Measurements from ENCODE around the gene ARHGEF3.
"Not testable (repeated sequence)": the region's sequence is repeated elsewhere in the genome, so short reads cannot be mapped to it uniquely, and the experiment has no call there.

ARHGEF3 gene

DNA sequence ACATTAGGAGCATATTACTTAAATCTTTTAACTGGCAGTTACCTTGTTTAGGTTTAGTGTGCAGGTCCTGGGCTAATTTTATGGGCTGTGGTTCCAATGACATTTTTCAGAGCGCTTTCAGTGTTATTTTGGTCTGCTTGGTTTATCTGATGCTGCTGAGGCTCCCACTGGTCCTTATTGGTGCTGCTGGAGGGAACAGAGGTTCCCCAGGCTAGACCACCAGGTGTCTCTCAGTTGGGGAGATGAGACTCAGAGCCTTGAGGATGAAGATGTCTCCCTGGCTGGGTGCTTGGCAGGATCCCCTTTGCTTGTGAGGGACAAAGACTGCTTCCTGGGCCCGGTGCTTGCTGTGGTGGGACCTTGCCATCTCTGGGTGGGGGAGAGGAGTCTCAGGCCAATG lies 90.4 kb downstream of the ARHGEF3 start:
- no peak for DNase-seq

DNA sequence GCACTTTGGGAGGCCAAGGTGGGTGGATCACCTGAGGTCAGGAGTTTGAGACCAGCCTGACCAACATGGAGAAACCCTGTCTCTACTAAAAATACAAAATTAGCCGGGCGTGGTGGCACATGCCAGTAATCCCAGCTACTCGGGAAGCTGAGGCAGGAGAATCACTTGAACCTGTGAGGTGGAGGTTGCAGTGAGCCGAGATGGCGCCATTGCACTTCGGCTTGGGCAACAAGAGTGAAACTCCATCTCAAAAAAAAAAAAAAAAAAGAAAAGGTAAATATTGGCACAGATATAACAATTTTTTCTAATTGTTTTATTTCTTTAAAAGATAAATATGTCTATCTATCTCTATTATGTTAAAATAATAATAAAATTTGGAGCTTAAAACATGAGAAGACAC lies 94.3 kb downstream of the ARHGEF3 start:
- peak in 2 of 6 experiments; percentile 3 to 17 for DNase-seq

DNA sequence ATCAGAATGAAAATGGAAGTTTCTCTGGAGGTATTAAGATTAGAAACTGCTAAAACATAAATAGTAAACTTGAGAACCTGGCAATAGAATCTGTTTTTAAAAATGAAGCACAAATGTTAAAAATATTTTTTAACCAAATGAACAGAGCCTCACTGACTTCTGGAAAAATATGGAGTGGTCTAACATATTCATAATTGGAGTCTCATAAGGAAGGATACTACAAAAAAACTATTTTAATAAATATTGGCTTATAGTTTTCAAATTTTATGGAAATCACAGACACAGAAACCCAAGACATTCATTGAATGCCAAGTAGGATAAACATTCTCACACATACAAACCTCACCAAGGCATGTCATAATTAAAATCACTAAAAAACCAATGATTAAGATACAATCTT lies 95.1 kb downstream of the ARHGEF3 start:
- no peak for DNase-seq

DNA sequence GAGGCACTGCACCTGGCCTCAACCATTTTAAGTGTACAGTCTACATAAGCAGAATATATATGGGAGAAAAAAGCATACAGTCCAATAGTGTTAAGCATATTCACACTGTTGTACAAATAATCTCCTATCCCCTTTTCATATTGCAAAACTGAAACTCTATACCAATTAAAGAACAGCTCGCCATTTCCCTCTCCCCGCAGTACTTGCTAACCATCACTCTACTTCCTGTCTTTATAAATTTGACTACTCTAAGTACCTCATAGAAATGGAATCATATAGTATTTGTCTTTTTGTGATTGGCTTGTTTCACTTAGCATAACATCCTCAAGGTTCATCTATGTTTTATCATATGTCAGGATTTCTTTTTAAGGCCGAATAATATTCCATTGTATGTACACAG lies 97.0 kb downstream of the ARHGEF3 start:
- DNase-seq: no peak

DNA sequence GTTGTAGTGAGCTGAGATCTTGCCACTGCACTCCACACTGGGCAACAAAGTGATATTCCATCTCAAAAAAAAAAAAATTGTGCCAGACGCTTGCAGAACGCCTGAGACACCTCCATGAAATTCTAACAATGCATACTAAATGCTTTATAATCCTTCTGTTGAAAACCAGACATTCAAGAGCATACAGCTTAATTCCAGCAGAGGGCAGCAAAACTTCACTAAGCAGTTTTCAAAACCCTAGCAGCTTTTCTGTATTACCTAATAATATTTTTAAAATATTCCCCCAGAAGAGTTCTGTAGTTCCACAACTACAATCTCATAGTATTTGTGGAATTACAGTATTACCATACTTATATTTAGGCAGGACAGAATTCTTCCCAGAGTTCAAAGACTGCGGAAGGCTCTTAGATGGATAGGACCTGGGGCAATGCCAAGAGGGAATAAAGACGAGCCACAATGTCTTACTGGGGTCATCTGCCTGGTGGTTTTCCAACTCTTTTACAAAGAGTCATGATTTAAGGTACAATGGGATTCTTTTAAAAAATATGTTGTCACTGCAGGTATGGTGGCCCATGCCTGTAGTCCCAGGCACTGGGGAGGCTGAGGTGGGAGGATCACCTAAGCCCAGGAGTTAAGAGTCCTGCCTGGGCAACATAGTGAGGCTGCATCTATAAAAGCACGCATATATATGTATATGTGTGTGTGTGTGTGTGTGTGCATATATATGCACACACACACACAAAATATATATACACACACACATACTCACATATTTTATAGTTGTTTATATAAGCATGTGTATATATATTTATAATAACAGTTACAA lies 99.0 kb downstream of the ARHGEF3 start:
- DNase-seq: peak in 5 of 6 experiments; percentile 28 to 78 (median 51)

DNA sequence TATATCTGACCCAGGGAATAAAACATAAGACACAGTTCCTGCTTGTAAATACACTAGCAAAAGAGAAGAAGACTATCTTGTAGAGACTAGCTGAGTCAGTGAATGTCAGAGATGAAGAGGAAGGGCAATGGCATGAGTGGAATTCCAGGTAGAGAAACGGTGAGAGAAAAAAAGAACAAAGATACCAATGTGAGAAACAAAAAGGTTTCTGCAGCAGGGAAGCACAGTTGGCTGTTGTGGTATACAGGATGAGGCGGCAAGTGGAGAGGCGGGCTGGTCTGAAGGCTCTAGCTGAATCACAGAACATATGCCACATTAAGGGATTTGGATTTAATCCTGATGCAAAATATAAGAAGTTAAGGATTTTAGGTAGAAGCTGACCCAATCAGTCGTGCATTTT lies 101.6 kb downstream of the ARHGEF3 start:
- no peak for DNase-seq

DNA sequence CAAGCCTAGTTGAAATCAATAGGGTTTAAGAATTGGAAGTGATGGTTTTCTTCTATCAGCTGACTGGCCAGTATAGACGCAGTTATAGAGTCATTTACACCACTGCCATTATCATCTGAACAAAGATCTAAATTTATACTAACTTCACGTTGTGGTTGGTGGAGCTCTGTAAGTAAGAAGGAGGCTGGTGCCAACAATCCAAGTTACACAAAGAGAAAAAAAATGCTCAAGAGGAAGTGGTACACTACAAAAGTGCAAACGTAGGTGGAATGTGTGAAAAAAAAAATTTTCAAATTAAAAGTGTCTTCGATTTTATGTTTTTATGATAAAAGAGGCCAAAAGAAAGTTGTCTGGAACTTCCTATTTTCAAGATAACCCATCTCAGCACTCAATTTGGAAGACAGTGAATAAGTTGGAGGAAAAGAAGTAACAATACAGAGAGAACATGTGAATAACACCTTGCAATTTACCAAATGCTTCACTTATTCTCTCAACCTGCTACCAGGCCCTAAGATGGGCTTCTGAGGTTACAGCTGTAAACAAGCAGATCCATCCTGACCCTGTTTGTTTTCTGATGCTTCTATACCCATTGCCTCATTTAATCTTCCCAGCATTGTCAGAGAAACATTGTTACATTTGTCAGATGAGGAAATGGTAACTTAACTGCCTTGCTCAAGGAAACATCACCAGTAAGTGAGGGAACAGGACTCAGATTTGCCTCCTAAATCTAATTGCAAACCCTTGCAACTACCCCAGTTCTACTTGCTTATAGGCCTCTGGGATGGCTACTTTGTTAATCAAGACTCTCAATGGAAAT lies 106.7 kb downstream of the ARHGEF3 start:
- peak in 3 of 6 experiments; percentile 51 to 53 (median 52) for DNase-seq

DNA sequence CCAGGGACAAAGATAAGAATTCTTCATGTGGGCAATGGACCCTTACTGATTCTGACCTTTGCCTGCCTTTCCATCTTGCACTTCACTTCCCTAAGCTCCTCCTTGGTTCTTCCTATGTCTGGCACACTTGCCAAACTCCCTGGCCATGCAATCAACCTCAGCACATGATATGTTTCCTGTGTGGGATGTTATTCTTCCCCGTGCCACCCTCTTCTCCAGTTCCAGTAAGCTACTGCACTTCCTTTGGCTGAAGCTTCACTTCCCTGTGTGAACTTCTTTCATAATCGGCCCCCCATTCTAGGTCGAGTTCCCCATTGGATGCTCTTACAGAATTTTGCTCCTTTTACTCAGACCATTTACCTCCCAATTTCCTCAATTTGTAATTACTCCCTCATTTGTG lies 108.0 kb downstream of the ARHGEF3 start:
- no peak for DNase-seq

DNA sequence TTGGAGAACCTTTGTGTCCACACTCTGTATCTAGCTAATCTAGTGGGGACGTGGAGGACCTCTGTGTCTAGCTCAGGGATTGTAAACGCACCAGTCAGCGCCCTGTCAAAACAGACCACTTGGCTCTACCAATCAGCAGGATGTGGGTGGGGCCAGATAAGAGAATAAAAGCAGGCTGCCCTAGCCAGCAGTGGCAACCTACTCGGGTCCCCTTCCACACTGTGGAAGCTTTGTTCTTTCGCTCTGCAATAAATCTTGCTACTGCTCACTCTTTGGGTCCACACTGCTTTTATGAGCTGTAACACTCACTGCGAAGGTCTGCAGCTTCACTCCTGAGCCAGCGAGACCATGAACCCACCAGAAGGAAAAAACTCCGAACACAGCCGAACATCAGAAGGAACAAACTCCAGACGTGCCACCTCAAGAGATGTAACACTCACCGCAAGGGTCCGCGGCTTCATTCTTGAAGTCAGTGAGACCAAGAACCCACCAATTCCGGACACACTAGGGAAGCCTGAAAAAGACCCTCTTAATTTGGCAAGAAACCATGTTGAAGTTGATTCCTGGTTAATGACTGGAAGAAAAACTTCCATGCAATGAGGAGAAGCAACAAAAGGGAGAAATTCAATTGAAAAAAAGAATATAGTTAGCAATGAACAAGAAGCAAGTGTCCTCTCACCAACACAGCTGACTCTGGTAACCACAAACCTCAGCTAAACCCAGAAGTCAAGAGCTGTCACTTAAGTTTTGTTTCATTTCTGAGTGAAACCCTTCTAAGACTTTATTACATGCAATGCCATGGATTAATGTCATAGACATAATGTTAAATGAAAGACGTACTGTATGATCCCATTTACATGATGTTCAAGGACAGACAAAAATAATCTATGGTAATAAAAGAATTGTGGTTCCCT lies 109.0 kb downstream of the ARHGEF3 start:
- peak in 4 of 6 experiments; percentile 19 to 62 (median 47) for DNase-seq

DNA sequence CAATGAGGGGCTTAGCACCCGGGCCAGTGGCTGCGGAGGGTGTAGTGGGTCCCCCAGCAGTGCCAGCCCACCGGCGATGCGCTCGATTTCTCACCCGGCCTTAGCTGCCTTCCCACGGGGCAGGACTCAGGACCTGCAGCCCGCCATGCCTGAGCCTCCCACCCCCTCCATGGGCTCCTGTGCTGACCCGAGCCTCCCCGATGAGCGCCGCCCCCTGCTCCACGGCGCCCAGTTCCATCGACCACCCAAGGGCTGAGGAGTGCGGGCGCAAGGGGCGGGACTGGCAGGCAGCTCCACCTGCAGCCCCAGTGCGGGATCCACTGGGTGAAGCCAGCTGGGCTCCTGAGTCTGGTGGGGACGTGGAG lies 109.8 kb downstream of the ARHGEF3 start:
- not testable (repeated sequence) for DNase-seq

DNA sequence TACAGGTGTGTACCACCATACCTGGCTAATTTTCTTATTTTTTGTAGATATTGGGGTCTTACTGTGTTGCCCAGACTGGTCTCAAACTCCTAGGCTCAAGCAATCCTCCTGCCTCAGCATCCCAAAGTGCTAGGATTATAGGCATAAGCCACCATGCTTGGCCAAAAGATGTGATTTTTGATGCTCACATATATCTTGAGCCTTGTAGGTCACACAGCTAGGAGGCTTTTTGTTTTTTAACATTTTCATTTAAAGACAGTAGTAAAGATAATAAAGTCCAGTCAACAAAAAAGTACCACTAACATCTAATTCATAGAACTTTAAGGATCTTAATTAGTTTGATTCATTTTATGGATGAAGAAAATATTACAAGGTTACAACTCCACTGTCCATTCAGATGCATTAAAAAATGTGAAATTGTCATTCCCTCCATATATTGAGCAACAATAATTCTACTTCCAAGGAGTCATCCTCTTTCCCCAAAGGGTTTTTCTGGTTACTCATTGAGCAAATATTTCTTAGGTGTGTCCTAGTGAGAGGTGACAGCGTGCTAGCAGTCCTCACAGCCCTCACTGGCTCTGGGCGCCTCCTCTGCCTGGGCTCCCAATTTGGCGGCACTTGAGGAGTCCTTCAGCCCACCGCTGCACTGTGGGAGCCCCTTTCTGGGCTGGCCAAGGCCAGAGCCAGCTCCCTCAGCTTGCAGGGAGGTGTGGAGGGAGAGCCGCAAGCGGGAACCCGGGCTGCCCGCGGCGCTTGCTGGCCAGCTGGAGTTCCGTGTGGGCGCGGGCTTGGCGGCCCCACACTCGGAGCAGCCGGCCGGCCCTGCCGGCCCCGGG lies 110.4 kb downstream of the ARHGEF3 start:
- no peak for DNase-seq

DNA sequence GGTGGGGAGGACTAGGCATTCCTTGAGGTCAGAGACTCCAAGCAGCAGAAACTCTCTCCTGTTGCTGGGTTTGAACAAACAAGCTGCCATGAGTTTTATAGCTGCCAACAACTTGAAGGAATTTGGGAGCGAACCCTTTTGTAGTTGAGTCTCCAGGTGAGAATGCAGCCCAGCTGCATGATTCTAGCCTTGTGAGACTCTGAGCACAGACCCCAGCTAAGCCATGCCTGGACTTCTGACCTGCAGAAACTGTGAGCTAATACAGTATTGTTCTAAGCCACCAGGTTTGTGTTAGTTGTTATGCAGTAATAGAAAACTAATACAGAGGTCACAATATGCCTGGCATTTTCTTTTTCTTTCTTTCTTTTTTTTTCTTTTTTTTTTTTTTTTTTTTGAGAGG lies 112.4 kb downstream of the ARHGEF3 start:
- DNase-seq: no peak

DNA sequence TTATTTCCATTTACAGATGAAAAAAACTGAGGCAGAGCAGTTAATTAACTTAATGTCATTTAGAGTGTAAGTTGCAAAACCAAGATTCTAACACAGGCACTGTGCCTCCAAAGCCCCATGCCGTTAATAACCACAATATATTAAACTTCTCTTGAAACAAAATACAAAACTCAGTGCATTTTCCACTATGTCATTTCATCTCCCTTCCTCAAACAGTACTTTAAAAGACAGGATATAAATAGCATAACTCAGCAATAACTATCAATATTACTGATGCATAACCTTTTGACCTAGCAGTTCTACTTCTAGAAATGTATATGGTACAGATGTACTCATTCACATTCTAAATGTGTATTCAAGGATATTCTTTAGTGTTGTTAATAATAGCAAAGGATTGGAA lies 113.6 kb downstream of the ARHGEF3 start:
- DNase-seq: no peak

DNA sequence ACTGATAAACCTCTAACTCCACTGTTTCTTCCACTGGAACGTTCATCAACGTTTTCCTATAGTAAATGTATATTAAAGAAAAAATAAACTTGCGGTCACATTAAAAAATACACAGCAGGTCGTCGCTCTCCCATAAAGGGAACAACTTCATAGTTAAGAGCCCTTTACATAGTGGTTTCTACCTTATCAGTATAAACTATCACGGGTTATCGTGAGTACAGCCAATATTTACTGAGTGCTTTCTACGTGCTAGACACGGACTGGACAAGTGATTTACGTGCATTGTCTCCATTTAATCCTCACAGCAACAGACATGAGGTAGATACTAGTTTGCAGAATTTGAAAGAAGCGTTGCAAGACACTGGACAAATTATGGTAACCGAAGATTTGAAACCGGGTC lies 117.7 kb downstream of the ARHGEF3 start:
- no peak for DNase-seq

DNA sequence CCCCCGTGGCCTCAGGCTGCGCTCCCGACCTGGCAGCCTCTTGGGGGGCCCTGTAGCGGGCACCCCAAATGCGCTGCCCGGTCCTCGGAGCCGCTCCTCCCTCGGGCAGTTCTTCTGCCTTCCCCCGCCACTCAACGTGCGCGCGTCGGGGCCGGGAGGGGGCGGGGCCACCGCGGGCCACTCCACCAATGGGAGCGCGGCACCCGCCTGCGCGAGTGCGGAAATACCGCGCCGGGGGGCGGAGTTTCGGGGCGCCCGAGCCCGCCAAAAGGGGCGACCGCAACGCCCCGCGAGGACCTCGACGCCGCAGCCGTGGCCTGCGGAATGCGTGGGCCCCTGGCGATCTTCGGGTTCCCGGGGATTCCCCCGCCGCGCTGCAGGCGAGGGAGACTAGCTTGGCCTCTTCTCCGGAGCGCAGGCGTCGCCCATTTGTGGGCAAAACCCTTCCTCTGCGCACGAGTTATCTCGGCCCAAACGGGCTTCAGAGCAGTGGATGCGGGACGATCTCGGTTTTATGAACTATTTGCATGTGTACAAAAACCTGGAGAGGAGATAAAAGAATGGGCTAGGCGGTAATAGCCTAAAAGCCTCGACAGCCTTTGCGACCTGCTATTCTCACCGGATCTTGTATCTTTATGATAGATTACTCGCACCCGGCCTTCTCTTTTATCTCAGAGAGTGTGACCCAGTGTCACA lies 118.5 kb downstream of the ARHGEF3 start, which contains the start of gene TASOR:
Gene TASOR, minus strand, starts transcription at position 144 of the 696 bp plus-strand sequence. CDS start 259 bp downstream, outside the sequence.
- peak; percentile 70 to 87 (median 80) for DNase-seq

DNA sequence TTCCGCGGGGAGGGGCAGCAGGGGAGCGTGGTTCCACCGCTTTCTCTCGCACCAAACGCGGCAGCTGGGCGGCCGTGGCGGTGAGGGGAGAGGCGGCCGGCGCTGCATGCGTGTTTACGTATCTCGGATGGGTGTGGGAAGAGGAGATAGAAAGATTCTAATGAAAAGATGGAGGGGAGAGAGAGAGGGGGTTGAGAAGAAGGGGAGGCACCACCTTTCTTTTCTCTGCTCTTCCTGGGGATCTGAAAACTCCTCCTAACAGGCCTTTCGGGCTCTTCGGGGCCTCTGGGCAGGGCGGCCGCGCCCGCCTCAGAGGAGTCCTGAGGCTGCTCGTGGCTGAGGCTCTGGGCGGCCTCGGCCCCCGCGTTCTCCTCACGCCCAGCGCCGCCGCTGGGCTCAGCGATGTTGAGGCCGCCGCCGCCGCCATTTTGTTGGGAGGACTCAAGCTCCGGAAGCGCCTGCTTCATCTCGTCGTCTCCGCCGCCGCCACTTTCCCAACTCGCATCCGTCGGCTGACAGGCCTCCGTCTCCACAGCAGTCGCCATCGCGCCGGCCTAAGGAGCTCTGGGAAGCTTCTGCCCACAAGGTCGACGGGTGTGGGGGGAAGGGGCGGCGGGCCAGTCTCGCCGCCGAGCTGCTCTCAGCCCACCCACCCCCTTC lies 119.2 kb downstream of the ARHGEF3 start:
- DNase-seq: peak; percentile 62 to 90 (median 77)

DNA sequence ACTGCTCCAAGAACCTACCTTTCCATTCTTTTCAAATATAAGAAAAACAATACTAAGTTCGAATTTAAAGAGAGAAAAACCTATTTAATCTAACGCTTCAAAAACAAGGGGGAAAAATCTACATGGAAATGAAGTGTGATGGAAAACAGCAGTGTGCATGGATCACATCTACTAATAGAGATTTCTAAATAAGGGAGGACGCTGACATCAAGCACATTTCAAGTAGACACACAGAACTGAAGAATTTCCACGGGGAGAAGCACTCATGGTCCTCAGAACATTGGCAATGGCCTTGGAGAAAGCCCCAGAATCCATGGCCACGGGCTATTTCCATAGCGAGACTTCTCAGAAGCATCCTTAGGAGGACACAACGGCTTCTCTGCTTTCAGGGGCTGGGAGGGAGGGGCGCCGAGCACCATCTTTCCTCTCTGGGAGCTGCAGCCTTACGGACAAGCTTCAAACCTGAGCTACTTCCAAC lies 119.7 kb downstream of the ARHGEF3 start:
- DNase-seq: no peak

DNA sequence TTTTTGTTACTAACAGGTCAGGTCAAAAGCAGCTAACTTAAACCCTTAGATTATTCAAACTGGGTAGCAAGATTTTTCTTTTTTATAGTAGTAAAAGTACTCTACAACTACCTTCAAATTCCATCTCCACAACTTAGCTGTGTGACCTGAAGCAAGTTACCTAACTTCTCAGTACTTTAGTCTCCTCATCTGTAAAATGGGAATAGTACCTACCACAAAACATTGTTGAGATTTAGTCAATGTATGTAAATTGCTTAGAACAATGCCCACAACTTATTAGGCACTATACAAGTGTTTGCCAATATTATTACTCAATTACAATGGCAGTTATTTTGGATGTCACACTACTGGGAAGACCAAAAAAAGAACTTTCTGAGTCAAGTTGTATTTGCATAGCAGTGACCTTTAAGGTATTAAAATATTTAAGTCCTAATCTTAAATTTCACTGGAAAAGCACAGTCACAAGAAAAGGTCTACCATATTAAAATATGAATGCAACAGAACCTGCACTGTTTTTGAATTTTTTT lies 121.6 kb downstream of the ARHGEF3 start:
- DNase-seq: no peak
